NCI-H774 (cell line): Measurements from ENCODE around the gene CEMIP2.

Source experiments
- DNase-seq: peaks from one replicate; lab custom pipeline; 2025; lab: John Stamatoyannopoulos, UW

The CEMIP2 gene

GRCh38 chr9:71638627-71639026 lies 129.7 kb downstream of the CEMIP2 start:
- no peak for DNase-seq

- DNase-seq, result no peak
Measured at GRCh38 chr9:71637926-71638325, 130.4 kb downstream of the CEMIP2 start.

GRCh38 chr9:71637375-71637774 lies 130.9 kb downstream of the CEMIP2 start:
- no peak for DNase-seq

- no peak for DNase-seq
Measured at GRCh38 chr9:71636143-71636839, 132.0 kb downstream of the CEMIP2 start.

- no peak for DNase-seq
Measured at GRCh38 chr9:71634752-71635151, 133.6 kb downstream of the CEMIP2 start.
